Measurements from ENCODE around the gene RNF5. TPM values are rescaled to one million over a fixed set of nuclear protein-coding genes. Genes with fewer than 3 reads are reported as not detected.
A peak's percentile ranks its signal among the peaks of the same experiment; 100 is the strongest.

RNF5 gene
- total RNA-seq, 1 experiment from 2014 or later: 114 TPM

DNA sequence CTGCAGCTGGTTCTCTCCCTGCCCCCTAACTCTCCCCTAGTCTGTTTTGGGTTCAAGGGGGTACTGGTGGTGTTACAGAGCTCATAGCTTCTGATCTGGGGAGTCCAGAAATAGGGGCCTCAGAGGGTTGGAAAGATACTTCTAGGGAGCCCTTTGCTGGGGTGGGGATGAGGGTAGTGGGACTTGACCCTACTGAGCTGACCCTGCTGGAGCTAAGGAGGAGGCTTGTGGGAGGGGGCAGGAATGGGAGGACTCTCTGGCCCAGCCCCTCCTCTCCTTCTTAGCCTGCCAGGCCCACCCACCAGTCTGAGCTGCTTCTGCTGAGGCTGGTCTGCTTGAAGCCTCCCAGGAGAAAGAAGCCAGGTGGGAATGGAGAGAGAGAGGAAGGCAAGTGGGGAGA lies 13.9 kb upstream of the RNF5 start, which contains the start of gene EGFL8:
EGFL8 (plus strand) TSS at position 301 of the 400 bp plus-strand sequence. CDS start 1,571 bp downstream, outside the sequence.
- Mint-ChIP-seq H3K9me3 (no peaks in the 10 kb centered on the region), H3K4me3 (no peak within 1 kb of the TSS), H3K27me3 (ENCODE audit: low read depth) (no peaks in the 10 kb centered on the region), H3K27ac (peak within 1 kb of the TSS; percentile 12; the same call in 1 of the 2 replicates), H3K36me3 (peaks cover 23% of the 10 kb centered on the region), H3K4me1 (peaks cover 11% of the 10 kb centered on the region)
- TF ChIP-seq NFE2L1 (CRISPR knock-in tag; IDR thresholded peaks at IDR 0.05) (no peak), EMX1 (CRISPR knock-in tag; IDR thresholded peaks at IDR 0.05) (no peak), ZNF138 (CRISPR knock-in tag; conservative IDR thresholded peaks at IDR 0.05) (no peak), ZNF423 (CRISPR knock-in tag; IDR thresholded peaks at IDR 0.05) (no peak), ZNF396 (CRISPR knock-in tag; IDR thresholded peaks at IDR 0.05; ENCODE audit: borderline replicate concordance) (no peak), ZNF416 (CRISPR knock-in tag; IDR thresholded peaks at IDR 0.05) (no peak), NFYB (CRISPR knock-in tag; conservative IDR thresholded peaks at IDR 0.05; ENCODE audit: low read depth) (no peak), TEAD4 (CRISPR knock-in tag; IDR thresholded peaks at IDR 0.05) (no peak)
- DNase-seq (ENCODE audit: low spot score): no peak
- POLR2A ChIA-PET: no interaction called here
- no peak for ATAC-seq
- CTCF ChIA-PET: interaction anchor here (0.6 to 5.1 kb wide), 8 partner anchors 10 to 1058 kb away, joined by 3 to 47 read pairs (median 5); partner anchors contain the start of genes ATF6B and FKBPL

DNA sequence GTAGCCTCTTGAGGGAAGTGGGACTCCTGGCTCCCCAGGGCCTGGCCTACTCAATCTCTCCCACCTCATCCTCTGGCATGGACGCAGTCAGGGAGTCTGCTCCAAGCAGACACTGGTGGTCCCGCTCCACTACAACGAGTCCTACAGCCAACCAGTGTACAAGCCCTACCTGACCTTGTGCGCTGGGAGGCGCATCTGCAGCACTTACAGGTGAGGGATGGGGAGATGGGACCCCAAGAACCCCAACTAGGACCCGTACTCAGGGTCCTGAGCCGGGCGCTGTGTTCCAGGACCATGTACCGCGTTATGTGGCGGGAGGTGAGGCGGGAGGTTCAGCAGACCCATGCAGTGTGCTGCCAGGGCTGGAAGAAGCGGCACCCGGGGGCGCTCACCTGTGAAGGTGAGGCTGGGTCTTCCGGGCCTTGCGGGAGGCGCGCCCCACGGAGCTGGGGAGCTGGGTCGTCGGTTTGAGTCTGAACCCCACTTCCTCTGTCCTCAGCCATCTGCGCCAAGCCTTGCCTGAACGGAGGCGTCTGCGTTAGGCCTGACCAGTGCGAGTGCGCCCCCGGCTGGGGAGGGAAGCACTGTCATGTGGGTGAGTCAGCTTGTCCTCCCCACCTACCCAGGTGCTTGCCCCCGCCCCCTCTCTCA lies 11.7 kb upstream of the RNF5 start:
- H3K4me3 Mint-ChIP-seq: no peak overlapping the region
- DNase-seq (ENCODE audit: low spot score) (peak; percentile 88), ATAC-seq (peak; percentile 93)
- H3K4me1 Mint-ChIP-seq: peaks cover 11% of the 10 kb centered on the region
- no peak overlapping the region for H3K27ac Mint-ChIP-seq
- CTCF ChIA-PET: interaction anchor here (0.5 to 5.1 kb wide), 14 partner anchors 8 to 118 kb away, joined by 3 to 47 read pairs (median 7); partner anchors contain the start of genes AGPAT1, ATF6B, FKBPL and GPSM3
- H3K27me3 Mint-ChIP-seq (ENCODE audit: low read depth): no peaks in the 10 kb centered on the region
- TF ChIP-seq CREB1 (CRISPR knock-in tag; IDR thresholded peaks at IDR 0.05) (no peak), KAT7 (CRISPR knock-in tag; IDR thresholded peaks at IDR 0.05; ENCODE audit: borderline replicate concordance) (peak; percentile 34; the same call in 1 of the 2 replicates), ETV6 (CRISPR knock-in tag; IDR thresholded peaks at IDR 0.05) (0 out of 2 replicates have a peak, but pooled peaks have one; percentile 66), USF1 (CRISPR knock-in tag; IDR thresholded peaks at IDR 0.05) (0 out of 2 replicates have a peak, but pooled peaks have one; percentile 29)
- TF ChIP-seq, protein P1, sequence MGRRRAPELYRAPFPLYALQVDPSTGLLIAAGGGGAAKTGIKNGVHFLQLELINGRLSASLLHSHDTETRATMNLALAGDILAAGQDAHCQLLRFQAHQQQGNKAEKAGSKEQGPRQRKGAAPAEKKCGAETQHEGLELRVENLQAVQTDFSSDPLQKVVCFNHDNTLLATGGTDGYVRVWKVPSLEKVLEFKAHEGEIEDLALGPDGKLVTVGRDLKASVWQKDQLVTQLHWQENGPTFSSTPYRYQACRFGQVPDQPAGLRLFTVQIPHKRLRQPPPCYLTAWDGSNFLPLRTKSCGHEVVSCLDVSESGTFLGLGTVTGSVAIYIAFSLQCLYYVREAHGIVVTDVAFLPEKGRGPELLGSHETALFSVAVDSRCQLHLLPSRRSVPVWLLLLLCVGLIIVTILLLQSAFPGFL (CRISPR knock-in tag; IDR thresholded peaks at IDR 0.05; ENCODE audit: borderline replicate concordance): no peak
- H3K9me3 Mint-ChIP-seq: no peaks in the 10 kb centered on the region
- POLR2A ChIA-PET: interaction anchor here (1.0 to 3.1 kb wide), 2 partner anchors 10 to 29 kb away, joined by 3 to 15 read pairs; no protein-coding TSS in a partner anchor
- peaks cover 44% of the 10 kb centered on the region for H3K36me3 Mint-ChIP-seq

GRCh38 chr6:32167154-32167760 lies 10.9 kb upstream of the RNF5 start:
- no peak for DNase-seq (ENCODE audit: low spot score)
- no peak for TF ChIP-seq MYBL2 (CRISPR knock-in tag; IDR thresholded peaks at IDR 0.05)
- TF ChIP-seq, protein P2, sequence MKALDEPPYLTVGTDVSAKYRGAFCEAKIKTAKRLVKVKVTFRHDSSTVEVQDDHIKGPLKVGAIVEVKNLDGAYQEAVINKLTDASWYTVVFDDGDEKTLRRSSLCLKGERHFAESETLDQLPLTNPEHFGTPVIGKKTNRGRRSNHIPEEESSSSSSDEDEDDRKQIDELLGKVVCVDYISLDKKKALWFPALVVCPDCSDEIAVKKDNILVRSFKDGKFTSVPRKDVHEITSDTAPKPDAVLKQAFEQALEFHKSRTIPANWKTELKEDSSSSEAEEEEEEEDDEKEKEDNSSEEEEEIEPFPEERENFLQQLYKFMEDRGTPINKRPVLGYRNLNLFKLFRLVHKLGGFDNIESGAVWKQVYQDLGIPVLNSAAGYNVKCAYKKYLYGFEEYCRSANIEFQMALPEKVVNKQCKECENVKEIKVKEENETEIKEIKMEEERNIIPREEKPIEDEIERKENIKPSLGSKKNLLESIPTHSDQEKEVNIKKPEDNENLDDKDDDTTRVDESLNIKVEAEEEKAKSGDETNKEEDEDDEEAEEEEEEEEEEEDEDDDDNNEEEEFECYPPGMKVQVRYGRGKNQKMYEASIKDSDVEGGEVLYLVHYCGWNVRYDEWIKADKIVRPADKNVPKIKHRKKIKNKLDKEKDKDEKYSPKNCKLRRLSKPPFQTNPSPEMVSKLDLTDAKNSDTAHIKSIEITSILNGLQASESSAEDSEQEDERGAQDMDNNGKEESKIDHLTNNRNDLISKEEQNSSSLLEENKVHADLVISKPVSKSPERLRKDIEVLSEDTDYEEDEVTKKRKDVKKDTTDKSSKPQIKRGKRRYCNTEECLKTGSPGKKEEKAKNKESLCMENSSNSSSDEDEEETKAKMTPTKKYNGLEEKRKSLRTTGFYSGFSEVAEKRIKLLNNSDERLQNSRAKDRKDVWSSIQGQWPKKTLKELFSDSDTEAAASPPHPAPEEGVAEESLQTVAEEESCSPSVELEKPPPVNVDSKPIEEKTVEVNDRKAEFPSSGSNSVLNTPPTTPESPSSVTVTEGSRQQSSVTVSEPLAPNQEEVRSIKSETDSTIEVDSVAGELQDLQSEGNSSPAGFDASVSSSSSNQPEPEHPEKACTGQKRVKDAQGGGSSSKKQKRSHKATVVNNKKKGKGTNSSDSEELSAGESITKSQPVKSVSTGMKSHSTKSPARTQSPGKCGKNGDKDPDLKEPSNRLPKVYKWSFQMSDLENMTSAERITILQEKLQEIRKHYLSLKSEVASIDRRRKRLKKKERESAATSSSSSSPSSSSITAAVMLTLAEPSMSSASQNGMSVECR (CRISPR knock-in tag; IDR thresholded peaks at IDR 0.05; ENCODE audit: borderline replicate concordance): no peak
- TF ChIP-seq MAX (CRISPR knock-in tag; IDR thresholded peaks at IDR 0.05): no peak
- TF ChIP-seq ZNF121 (CRISPR knock-in tag; IDR thresholded peaks at IDR 0.05): no peak
- no peak for TF ChIP-seq JUN (CRISPR knock-in tag; IDR thresholded peaks at IDR 0.05)
- no peak for TF ChIP-seq CREM (CRISPR knock-in tag; IDR thresholded peaks at IDR 0.05)
- no peak for TF ChIP-seq USF2 (CRISPR knock-in tag; IDR thresholded peaks at IDR 0.05)
- TF ChIP-seq CBFB (CRISPR knock-in tag; IDR thresholded peaks at IDR 0.05; ENCODE audit: low read depth): no peak
- TF ChIP-seq, protein P3, sequence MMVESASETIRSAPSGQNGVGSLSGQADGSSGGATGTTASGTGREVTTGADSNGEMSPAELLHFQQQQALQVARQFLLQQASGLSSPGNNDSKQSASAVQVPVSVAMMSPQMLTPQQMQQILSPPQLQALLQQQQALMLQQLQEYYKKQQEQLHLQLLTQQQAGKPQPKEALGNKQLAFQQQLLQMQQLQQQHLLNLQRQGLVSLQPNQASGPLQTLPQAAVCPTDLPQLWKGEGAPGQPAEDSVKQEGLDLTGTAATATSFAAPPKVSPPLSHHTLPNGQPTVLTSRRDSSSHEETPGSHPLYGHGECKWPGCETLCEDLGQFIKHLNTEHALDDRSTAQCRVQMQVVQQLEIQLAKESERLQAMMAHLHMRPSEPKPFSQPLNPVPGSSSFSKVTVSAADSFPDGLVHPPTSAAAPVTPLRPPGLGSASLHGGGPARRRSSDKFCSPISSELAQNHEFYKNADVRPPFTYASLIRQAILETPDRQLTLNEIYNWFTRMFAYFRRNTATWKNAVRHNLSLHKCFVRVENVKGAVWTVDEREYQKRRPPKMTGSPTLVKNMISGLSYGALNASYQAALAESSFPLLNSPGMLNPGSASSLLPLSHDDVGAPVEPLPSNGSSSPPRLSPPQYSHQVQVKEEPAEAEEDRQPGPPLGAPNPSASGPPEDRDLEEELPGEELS (CRISPR knock-in tag; IDR thresholded peaks at IDR 0.05): no peak

More at GRCh38 chr6:32167154-32167760, 10.9 kb upstream of the RNF5 start:
- Mint-ChIP-seq H3K9me3 (no peaks in the 10 kb centered on the region), H3K4me3 (no peak overlapping the region), H3K27ac (peak overlapping the region; percentile 63), H3K4me1 (peaks cover 11% of the 10 kb centered on the region), H3K27me3 (ENCODE audit: low read depth) (no peaks in the 10 kb centered on the region), H3K36me3 (peaks cover 41% of the 10 kb centered on the region)
- ATAC-seq: peak; percentile 8
- CTCF ChIA-PET: interaction anchor here (0.5 to 5.1 kb wide), 14 partner anchors 9 to 119 kb away, joined by 3 to 47 read pairs (median 7); partner anchors contain the start of genes AGPAT1, ATF6B, FKBPL and GPSM3
- POLR2A ChIA-PET: interaction anchor here (1.0 to 3.1 kb wide), 2 partner anchors 10 to 28 kb away, joined by 3 to 15 read pairs; no protein-coding TSS in a partner anchor
